Peyer's patch (tissue), 4 donors: ENCODE measurements around the gene GTF2H4.

Experiments used
- POLR2A ChIP-seq, 2 donors: fragments of 450-650 bp; IDR thresholded peaks; one replicate each; pipeline ENCODE4 v1.5.1; 2017; ENCODE audit warnings: antibody characterized with exemption in 2 of 2, mild to moderate bottlenecking in 2 of 2, moderate library complexity in 2 of 2
- TF ChIP-seq, protein P1 (sequence below), 6 experiments: fragments of 450-650 bp in 4 of 6; fragments of 200-600 bp in 2 of 6; sonication (generic) in 1 of 6; IDR thresholded peaks; one replicate each; pipeline ENCODE4 v1.5.1; 2017 to 2019; ENCODE audit warnings: antibody characterized with exemption in 6 of 6, mild to moderate bottlenecking in 3 of 6, moderate library complexity in 1 of 6

DNA sequence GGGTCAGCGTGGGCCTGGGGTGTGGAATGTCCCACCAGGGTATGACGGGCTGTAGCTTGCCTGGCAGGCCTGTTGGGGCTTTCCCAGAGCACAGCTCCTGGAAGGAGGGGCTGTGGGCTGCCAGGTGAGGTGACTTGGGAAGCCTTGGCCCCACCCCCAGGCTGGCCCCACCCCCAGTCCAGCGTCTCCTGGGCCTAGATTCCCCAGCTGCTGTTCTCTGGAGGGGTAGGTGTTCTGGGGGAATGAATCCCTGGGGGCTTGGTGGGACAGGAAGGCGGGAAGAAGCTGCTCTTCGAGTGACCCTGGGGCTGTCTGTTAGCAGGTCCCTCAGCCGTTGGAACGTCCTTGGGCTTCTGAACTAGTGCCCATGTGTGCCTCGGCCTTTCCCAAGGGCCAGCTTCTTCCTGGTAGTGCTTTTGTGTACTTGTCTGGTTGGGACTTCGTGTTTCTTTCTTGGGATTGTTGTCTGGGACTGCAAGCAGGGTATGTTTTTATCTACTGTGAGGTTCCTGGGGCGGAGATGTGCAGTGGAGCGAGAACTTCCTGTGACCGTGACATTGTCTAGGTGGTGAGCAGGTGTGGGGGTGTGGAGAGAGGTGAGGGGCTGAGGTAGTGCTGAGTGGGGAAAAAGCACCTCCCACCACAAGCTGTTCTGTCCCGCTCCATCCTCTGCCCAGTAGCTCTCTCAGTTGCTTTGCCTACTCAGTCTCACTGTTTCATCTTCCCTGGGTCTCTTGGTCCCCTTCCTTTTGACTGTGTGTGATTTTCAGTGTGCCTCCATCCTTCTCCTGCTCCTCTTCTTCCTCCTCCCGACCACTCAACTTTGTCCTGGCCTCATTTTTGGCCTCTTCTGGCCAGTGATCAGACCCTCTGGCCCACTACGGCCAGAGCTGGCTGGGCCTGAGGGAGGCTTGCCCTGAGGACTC is 25.0 kb upstream of the GTF2H4 start:
- TF ChIP-seq POLR2A (IDR thresholded peaks at IDR 0.05) = peak in 1 of 2 donors; percentile 46
- TF ChIP-seq, protein P1, sequence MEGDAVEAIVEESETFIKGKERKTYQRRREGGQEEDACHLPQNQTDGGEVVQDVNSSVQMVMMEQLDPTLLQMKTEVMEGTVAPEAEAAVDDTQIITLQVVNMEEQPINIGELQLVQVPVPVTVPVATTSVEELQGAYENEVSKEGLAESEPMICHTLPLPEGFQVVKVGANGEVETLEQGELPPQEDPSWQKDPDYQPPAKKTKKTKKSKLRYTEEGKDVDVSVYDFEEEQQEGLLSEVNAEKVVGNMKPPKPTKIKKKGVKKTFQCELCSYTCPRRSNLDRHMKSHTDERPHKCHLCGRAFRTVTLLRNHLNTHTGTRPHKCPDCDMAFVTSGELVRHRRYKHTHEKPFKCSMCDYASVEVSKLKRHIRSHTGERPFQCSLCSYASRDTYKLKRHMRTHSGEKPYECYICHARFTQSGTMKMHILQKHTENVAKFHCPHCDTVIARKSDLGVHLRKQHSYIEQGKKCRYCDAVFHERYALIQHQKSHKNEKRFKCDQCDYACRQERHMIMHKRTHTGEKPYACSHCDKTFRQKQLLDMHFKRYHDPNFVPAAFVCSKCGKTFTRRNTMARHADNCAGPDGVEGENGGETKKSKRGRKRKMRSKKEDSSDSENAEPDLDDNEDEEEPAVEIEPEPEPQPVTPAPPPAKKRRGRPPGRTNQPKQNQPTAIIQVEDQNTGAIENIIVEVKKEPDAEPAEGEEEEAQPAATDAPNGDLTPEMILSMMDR (IDR thresholded peaks at IDR 0.05) = no peak
